GM23338 (cell line): ENCODE data around the gene SLC28A1. TPM values are rescaled to one million over a fixed set of nuclear protein-coding genes. Genes with fewer than 3 reads are reported as not detected.

ENCODE experiments used
- ATAC-seq: fragments of 200-7000 bp; cut with Tn5 transposase; 3 replicates; pipeline ENCODE4 v1.9.1; 2020
- DNase-seq: peaks from one replicate; pipeline ENCODE4 v3.0.0-alpha.2; 2015; ENCODE audit warnings: low spot score
- H2AFZ ChIP-seq: fragments of 200-600 bp; sonication (generic); 2 replicates; pipeline ENCODE4 v1.8.0; 2016; ENCODE audit warnings: antibody characterized with exemption, mild to moderate bottlenecking, moderate library complexity
- H3F3A ChIP-seq: fragments of 200-600 bp; sonication (generic); replicated peaks from 2 replicates; pipeline ENCODE4 v1.8.0; 2017; ENCODE audit warnings: antibody characterized with exemption, mixed run types, low read depth
- H3K27ac ChIP-seq: fragments of 200-600 bp; sonication (generic); 2 replicates; pipeline ENCODE4 v1.6.1; 2016; ENCODE audit warnings: low read depth
- H3K27me3 ChIP-seq: fragments of 200-600 bp; sonication (generic); 2 replicates; pipeline ENCODE4 v1.8.0; 2016; ENCODE audit warnings: mild to moderate bottlenecking, mixed run types, moderate library complexity; ENCODE audit not compliant: insufficient read depth
- H3K36me3 ChIP-seq: fragments of 200-600 bp; sonication (generic); 2 replicates; pipeline ENCODE4 v1.8.0; 2016; ENCODE audit warnings: mild to moderate bottlenecking; ENCODE audit not compliant: insufficient read depth
- H3K4me1 ChIP-seq: fragments of 200-600 bp; sonication (generic); 2 replicates; pipeline ENCODE4 v1.8.0; 2016; ENCODE audit warnings: mild to moderate bottlenecking, moderate library complexity; ENCODE audit not compliant: insufficient read depth
- H3K4me2 ChIP-seq: fragments of 200-600 bp; sonication (generic); 2 replicates; pipeline ENCODE4 v1.7.1; 2017; ENCODE audit warnings: mixed run types
- H3K4me3 ChIP-seq: fragments of 200-600 bp; sonication (generic); 2 replicates; pipeline ENCODE4 v1.6.1; 2016; ENCODE audit warnings: mixed run types
- H3K79me2 ChIP-seq: fragments of 200-600 bp; sonication (generic); replicated peaks from 2 replicates; pipeline ENCODE4 v1.8.0; 2017; ENCODE audit warnings: mild to moderate bottlenecking; ENCODE audit not compliant: insufficient read depth
- H3K9me2 ChIP-seq: fragments of 200-600 bp; sonication (generic); 2 replicates; pipeline ENCODE4 v1.8.0; 2017; ENCODE audit not compliant: insufficient read depth
- H4K20me1 ChIP-seq: fragments of 200-600 bp; sonication (generic); replicated peaks from 2 replicates; pipeline ENCODE4 v1.8.0; 2017; ENCODE audit warnings: mild to moderate bottlenecking; ENCODE audit not compliant: insufficient read depth
- H3K27ac Mint-ChIP-seq: 2 replicates; pipeline ENCODE4 v1.8.0; 2020; ENCODE audit warnings: inconsistent platforms, mild to moderate bottlenecking, moderate library complexity, mixed read lengths
- H3K27me3 Mint-ChIP-seq: 3 replicates; pipeline ENCODE4 v1.8.0; 2022; ENCODE audit warnings: low read depth, mild to moderate bottlenecking, moderate library complexity, mixed read lengths, inconsistent platforms; ENCODE audit not compliant: insufficient read depth, poor library complexity
- H3K36me3 Mint-ChIP-seq: 3 replicates; pipeline ENCODE4 v1.8.0; 2021; ENCODE audit warnings: low read depth, mild to moderate bottlenecking, inconsistent platforms, moderate library complexity, mixed read lengths
- H3K4me1 Mint-ChIP-seq: 3 replicates; pipeline ENCODE4 v1.8.0; 2020; ENCODE audit warnings: mild to moderate bottlenecking, inconsistent platforms, mixed read lengths
- H3K4me3 Mint-ChIP-seq: 3 replicates; pipeline ENCODE4 v1.8.0; 2021; ENCODE audit warnings: moderate library complexity, mild to moderate bottlenecking, inconsistent platforms, mixed read lengths
- H3K9me3 Mint-ChIP-seq: 3 replicates; pipeline ENCODE4 v1.8.0; 2020; ENCODE audit warnings: moderate library complexity, mild to moderate bottlenecking, inconsistent platforms, mixed read lengths
- CREB1 ChIP-seq: fragments of 250-450 bp; sonication (Bioruptor Pico); IDR thresholded peaks from 2 replicates; pipeline ENCODE4 v1.5.0; 2020; ENCODE audit warnings: low read depth, mild to moderate bottlenecking, moderate library complexity
- CTCF ChIP-seq, 2 experiments: fragments of 200-600 bp in 1 of 2; sonication (generic) in 1 of 2; conservative IDR thresholded peaks; 2 replicates each; pipeline versions ENCODE4 v1.5.1 to v1.6.1; 2016 to 2017; ENCODE audit warnings: antibody characterized with exemption in 2 of 2, low read depth in 2 of 2, mild to moderate bottlenecking in 2 of 2, moderate library complexity in 1 of 2
- ETS1 ChIP-seq: IDR thresholded peaks from 2 replicates; pipeline ENCODE4 v1.6.1; 2016; ENCODE audit warnings: antibody characterized with exemption
- EZH2 ChIP-seq: fragments of 200-600 bp; sonication (generic); IDR thresholded peaks from one replicate; pipeline ENCODE4 v1.8.0; 2017; ENCODE audit warnings: antibody characterized with exemption, mild to moderate bottlenecking, low read depth; ENCODE audit not compliant: unreplicated experiment
- EZH2phosphoT487 ChIP-seq: fragments of 200-600 bp; sonication (generic); IDR thresholded peaks from one replicate; pipeline ENCODE4 v1.8.1; 2018; ENCODE audit warnings: antibody characterized with exemption; ENCODE audit not compliant: unreplicated experiment
- JUNB ChIP-seq: IDR thresholded peaks from one replicate; pipeline ENCODE4 v1.6.1; 2016; ENCODE audit warnings: antibody characterized with exemption; ENCODE audit not compliant: unreplicated experiment
- NANOG ChIP-seq: IDR thresholded peaks from 2 replicates; pipeline ENCODE4 v1.6.1; 2016; ENCODE audit warnings: antibody characterized with exemption, borderline replicate concordance
- POLR2AphosphoS5 ChIP-seq: IDR thresholded peaks from 2 replicates; pipeline ENCODE4 v1.6.1; 2016; ENCODE audit warnings: antibody characterized with exemption, low read depth
- REST ChIP-seq: IDR thresholded peaks from one replicate; pipeline ENCODE4 v1.6.1; 2018; ENCODE audit warnings: antibody characterized with exemption; ENCODE audit not compliant: unreplicated experiment
- STAT1 ChIP-seq: IDR thresholded peaks from one replicate; pipeline ENCODE4 v1.6.1; 2016; ENCODE audit warnings: antibody characterized with exemption; ENCODE audit not compliant: unreplicated experiment
- ZNF114 ChIP-seq: fragments of 250-450 bp; sonication (Bioruptor Pico); IDR thresholded peaks from 2 replicates; pipeline ENCODE4 v1.5.0; 2020; ENCODE audit warnings: mild to moderate bottlenecking, moderate library complexity
- ZNF331 ChIP-seq: fragments of 250-450 bp; sonication (Bioruptor Pico); IDR thresholded peaks from 2 replicates; pipeline ENCODE4 v1.5.0; 2020; ENCODE audit warnings: low read depth, mild to moderate bottlenecking, moderate library complexity
- ZNF462 ChIP-seq: fragments of 250-450 bp; sonication (Bioruptor Pico); IDR thresholded peaks from 2 replicates; pipeline ENCODE4 v1.5.0; 2020; ENCODE audit warnings: mild to moderate bottlenecking, moderate library complexity
- polyA plus RNA-seq: library from polyadenylated mRNA; unstranded; fragments of >200 nt; fragmentation: Nextera tagmentation; extraction: Ambion mirVana; gene quantifications from 2 replicates; pipeline ENCODE4 v1.2.1, GENCODE V29; 2016
- total RNA-seq: library from RNA; depleted of rRNA; stranded (reverse); fragments of >200 nt; shearing (Covaris generic); gene quantifications from 2 replicates; pipeline ENCODE4 v1.2.3, GENCODE V29; 2014

The SLC28A1 gene
- total and polyA plus RNA-seq, 2 experiments from 2014 or later = not detected

GRCh38 chr15:84960391-84961113, 76.1 kb downstream of the SLC28A1 start:
- Mint-ChIP-seq H3K9me3 (peaks cover 9% of the 10 kb centered on the region; the same call in 2 of the 3 replicates), H3K4me1 (peaks cover 32% of the 10 kb centered on the region), H3K36me3 (no peaks in the 10 kb centered on the region; the same call in 1 of the 3 replicates), H3K27me3 (no peaks in the 10 kb centered on the region), H3K4me3 (peak overlapping the region; percentile 23; the same call in 1 of the 3 replicates), H3K27ac (peak overlapping the region; percentile 71)
- ATAC-seq = peak; percentile 72
- no peaks in the 10 kb centered on the region for H4K20me1 ChIP-seq
- no peaks in the 10 kb centered on the region for H3K79me2 ChIP-seq
- H3F3A ChIP-seq = no peaks in the 10 kb centered on the region; the same call in 1 of the 2 replicates
- H3K27ac ChIP-seq = peak overlapping the region; percentile 67
- peaks cover 30% of the 10 kb centered on the region for H3K4me1 ChIP-seq
- no peak for TF ChIP-seq CTCF (conservative IDR thresholded peaks at IDR 0.05; ENCODE audit: low read depth in 2 of 2)
- no peak for TF ChIP-seq ZNF462 (CRISPR knock-in tag)
- no peak for TF ChIP-seq EZH2phosphoT487
- no peak for TF ChIP-seq ETS1
- no peak for TF ChIP-seq ZNF114 (CRISPR knock-in tag)
- no peak for TF ChIP-seq REST
- no peak for TF ChIP-seq NANOG
- no peak for TF ChIP-seq CREB1 (CRISPR knock-in tag)
- TF ChIP-seq STAT1 = no peak
- TF ChIP-seq POLR2AphosphoS5 = no peak
- TF ChIP-seq ZNF331 (CRISPR knock-in tag) = no peak
- no peak for TF ChIP-seq EZH2
- TF ChIP-seq JUNB = no peak
- peak overlapping the region; percentile 72 for H3K4me2 ChIP-seq
- H3K4me3 ChIP-seq = 0 out of 2 replicates have a peak overlapping the region, but pooled peaks have one; percentile 32
- no peaks in the 10 kb centered on the region; the same call in 1 of the 2 replicates for H3K9me2 ChIP-seq
- peak overlapping the region; percentile 44; the same call in 1 of the 2 replicates for H2AFZ ChIP-seq
- no peaks in the 10 kb centered on the region for H3K36me3 ChIP-seq
- H3K27me3 ChIP-seq = no peaks in the 10 kb centered on the region
- peak; percentile 76 for DNase-seq
